Peyer's patch (tissue), 4 donors: Measurements from ENCODE around the gene SULT1C4. TPM values are rescaled to one million over a fixed set of nuclear protein-coding genes. Genes with fewer than 3 reads are reported as not detected.
A peak's percentile ranks its signal among the peaks of the same experiment; 100 is the strongest.
"Not testable (repeated sequence)": the region's sequence is repeated elsewhere in the genome, so short reads cannot be mapped to it uniquely, and the experiment has no call there.

Experiments used
- DNase-seq, 3 donors: peaks; one replicate each; pipeline ENCODE4 v3.0.0-alpha.2; 2017 to 2019
- H3K27ac ChIP-seq, 4 donors: fragments of 200-600 bp; sonication (generic); one replicate each; pipeline ENCODE4 v1.5.1; 2016 to 2019
- H3K27me3 ChIP-seq, 2 donors: fragments of 200-600 bp; sonication (generic); one replicate each; pipeline ENCODE4 v1.5.1; 2019
- H3K36me3 ChIP-seq, 3 donors: fragments of 200-600 bp; sonication (generic); one replicate each; pipeline ENCODE4 v1.5.1; 2016 to 2019
- H3K4me1 ChIP-seq, 4 donors: fragments of 200-600 bp; sonication (generic); one replicate each; pipeline ENCODE4 v1.5.1; 2016 to 2019
- H3K4me3 ChIP-seq, 4 donors: fragments of 200-600 bp; sonication (generic); 1 replicate in 3 of 4; 2 replicates in 1 of 4; pipeline ENCODE4 v1.5.1; 2016 to 2019; ENCODE audit warnings: mild to moderate bottlenecking in 1 of 4
- H3K9me3 ChIP-seq, 4 donors: fragments of 200-600 bp; sonication (generic); one replicate each; pipeline ENCODE4 v1.5.1; 2016 to 2019; ENCODE audit warnings: mild to moderate bottlenecking in 1 of 4
- CTCF ChIP-seq, 6 experiments: fragments of 450-650 bp in 4 of 6; fragments of 200-600 bp in 2 of 6; sonication (generic) in 1 of 6; IDR thresholded peaks; one replicate each; pipeline ENCODE4 v1.5.1; 2017 to 2019; ENCODE audit warnings: antibody characterized with exemption in 6 of 6, mild to moderate bottlenecking in 3 of 6, moderate library complexity in 1 of 6
- POLR2A ChIP-seq, 2 donors: fragments of 450-650 bp; IDR thresholded peaks; one replicate each; pipeline ENCODE4 v1.5.1; 2017; ENCODE audit warnings: antibody characterized with exemption in 2 of 2, mild to moderate bottlenecking in 2 of 2, moderate library complexity in 2 of 2
- small RNA-seq, 2 donors: library from RNA; depleted of rRNA; stranded (forward); fragments of <200 nt; gene quantifications; one replicate each; pipeline ENCODE3, GENCODE V24; 2016
- total RNA-seq, 4 donors: library from RNA; depleted of rRNA; stranded (reverse); fragments of >200 nt; gene quantifications; one replicate each; pipeline ENCODE4 v1.1.0, GENCODE V29; 2016

The SULT1C4 gene
- total RNA-seq, 4 donors from 2014 or later = 1.3 to 5.8 (median 1.9) TPM; not detected in 1

DNA sequence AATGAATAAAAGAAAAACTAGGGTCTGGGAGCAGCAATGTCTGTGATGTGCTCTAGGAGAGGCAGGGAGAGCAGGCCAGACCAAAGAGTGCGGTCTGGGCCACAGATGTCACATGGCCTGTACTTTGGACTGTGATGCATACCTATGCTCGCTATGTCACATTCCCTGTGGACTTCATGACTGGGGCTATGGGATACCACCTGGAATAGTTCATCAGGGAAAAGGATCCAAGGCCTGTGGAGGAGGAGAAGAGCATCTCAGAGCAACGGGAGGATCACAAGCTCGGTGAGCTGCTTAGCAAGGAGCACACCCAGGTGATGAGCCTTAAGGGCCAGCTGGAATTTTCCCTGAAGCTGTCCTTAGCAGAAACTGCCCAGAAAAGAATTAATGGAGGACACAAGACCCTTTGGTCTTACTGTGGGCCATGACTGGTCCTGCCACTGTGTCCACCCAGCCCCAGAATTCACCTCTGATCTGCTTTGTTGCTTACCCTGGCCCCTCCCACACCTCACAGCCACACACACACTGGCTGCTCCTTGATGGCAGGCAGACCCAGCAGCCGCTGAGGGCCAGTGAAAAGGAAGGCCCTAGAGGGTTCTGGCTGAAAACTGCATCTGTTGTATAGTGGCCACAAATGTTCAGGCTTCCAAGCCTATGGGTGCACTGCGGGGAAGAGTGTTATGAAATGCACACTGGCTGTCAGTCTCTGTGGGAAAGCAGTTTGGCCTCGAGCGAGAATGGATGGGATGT, 45.9 kb downstream of the SULT1C4 start:
- no peak overlapping the region for H3K4me3 ChIP-seq
- H3K36me3 ChIP-seq = no peaks in the 10 kb centered on the region
- no peak overlapping the region for H3K27ac ChIP-seq
- no peaks in the 10 kb centered on the region for H3K27me3 ChIP-seq
- TF ChIP-seq POLR2A (IDR thresholded peaks at IDR 0.05) = no peak
- no peak for TF ChIP-seq CTCF (IDR thresholded peaks at IDR 0.05)
- no peaks in the 10 kb centered on the region for H3K9me3 ChIP-seq
- DNase-seq = peak in 2 of 3 donors; percentile 54 to 70
- no peaks in the 10 kb centered on the region for H3K4me1 ChIP-seq

GRCh38 chr2:108428286-108429009, 50.7 kb downstream of the SULT1C4 start:
- Histone ChIP-seq H3K9me3 (no peaks in the 10 kb centered on the region), H3K36me3 (no peaks in the 10 kb centered on the region), H3K27me3 (no peaks in the 10 kb centered on the region), H3K27ac (no peak overlapping the region), H3K4me1 (no peaks in the 10 kb centered on the region), H3K4me3 (no peak overlapping the region)
- no peak for TF ChIP-seq CTCF (IDR thresholded peaks at IDR 0.05)
- no peak for TF ChIP-seq POLR2A (IDR thresholded peaks at IDR 0.05)
- no peak for DNase-seq

GRCh38 chr2:108435578-108435977, 57.8 kb downstream of the SULT1C4 start:
- not testable (repeated sequence) for DNase-seq, H3K4me1 ChIP-seq, H3K36me3 ChIP-seq, H3K27ac ChIP-seq, H3K4me3 ChIP-seq, H3K9me3 ChIP-seq, H3K27me3 ChIP-seq

GRCh38 chr2:108436976-108437375, 59.2 kb downstream of the SULT1C4 start:
- no peaks in the 10 kb centered on the region for H3K4me1 ChIP-seq
- no peak overlapping the region for H3K4me3 ChIP-seq
- H3K36me3 ChIP-seq = no peaks in the 10 kb centered on the region
- no peak overlapping the region for H3K27ac ChIP-seq
- no peak for DNase-seq
- H3K27me3 ChIP-seq = no peaks in the 10 kb centered on the region
- H3K9me3 ChIP-seq = no peaks in the 10 kb centered on the region
- TF ChIP-seq POLR2A (IDR thresholded peaks at IDR 0.05) = no peak
- no peak for TF ChIP-seq CTCF (IDR thresholded peaks at IDR 0.05)

Small RNA genes within 50 kb of the gene (small RNA-seq; reads per million reads assigned to genes)
- 0 reads per million in 2 donors for gene SMIM12P1

Other genes starting within 250 kb of the SULT1C4 start
- 10 to 100 TPM in 2 of 4 donors, 1 to 10 TPM in 1, not detected in 1; 7.8 to 14.8 (median 14.7) TPM for gene SULT1C3, start 138.0 kb upstream of the SULT1C4 start, total RNA-seq
- gene SULT1C2, start 89.1 kb upstream of the SULT1C4 start, total RNA-seq = 10 to 100 TPM in 2 of 4 donors, 1 to 10 TPM in 2; 1.3 to 55.3 (median 19.3) TPM
- 100 to 1,000 TPM in 1 of 4 donors, 10 to 100 TPM in 3; 64.6 to 164 (median 95.6) TPM for gene GCC2, start 71.3 kb downstream of the SULT1C4 start, total RNA-seq
- gene LIMS1, start 156.5 kb downstream of the SULT1C4 start, total RNA-seq = 10 to 100 TPM; 24.2 to 78.4 (median 39.6) TPM